Measurements from ENCODE around the gene GLT6D1. TPM values are rescaled to one million over a fixed set of nuclear protein-coding genes. Genes with fewer than 3 reads are reported as not detected.
A peak's percentile ranks its signal among the peaks of the same experiment; 100 is the strongest.
"Not testable (repeated sequence)": the region's sequence is repeated elsewhere in the genome, so short reads cannot be mapped to it uniquely, and the experiment has no call there.

Gene GLT6D1
- total and polyA plus RNA-seq, 5 experiments from 2014 or later: not detected

GRCh38 chr9:135672786-135673185, 33.4 kb upstream of the GLT6D1 start:
- H3K4me3 Mint-ChIP-seq, DNase-seq, H3K27ac Mint-ChIP-seq, H3K27me3 Mint-ChIP-seq, ATAC-seq, H3K9me3 Mint-ChIP-seq, H3K4me1 Mint-ChIP-seq, H3K36me3 Mint-ChIP-seq, POLR2A ChIA-PET: not testable (repeated sequence)

- no peaks in the 10 kb centered on the region for H3K4me1 Mint-ChIP-seq
- H3K27ac Mint-ChIP-seq: no peak overlapping the region
- POLR2A ChIA-PET: no interaction called here
- H3K27me3 Mint-ChIP-seq: peaks cover 0 to 7% (median 1%) of the 10 kb centered on the region in 5 donors
- H3K9me3 Mint-ChIP-seq: peaks cover 0 to 7% (median 0%) of the 10 kb centered on the region in 9 donors
- ATAC-seq (no peak), DNase-seq (no peak)
- H3K36me3 Mint-ChIP-seq: no peaks in the 10 kb centered on the region
- H3K4me3 Mint-ChIP-seq: no peak overlapping the region
These were observed 32.3 kb upstream of the GLT6D1 start for GRCh38 chr9:135671591-135672041.

GRCh38 chr9:135670721-135671590, 31.6 kb upstream of the GLT6D1 start:
- POLR2A ChIA-PET: no interaction called here
- Mint-ChIP-seq H3K4me3 (no peak overlapping the region), H3K27ac (no peak overlapping the region), H3K27me3 (peaks cover 0 to 7% (median 1%) of the 10 kb centered on the region in 5 donors), H3K9me3 (peaks cover 0 to 7% (median 0%) of the 10 kb centered on the region in 9 donors), H3K36me3 (no peaks in the 10 kb centered on the region), H3K4me1 (no peaks in the 10 kb centered on the region)
- ATAC-seq (no peak), DNase-seq (no peak)

GRCh38 chr9:135669616-135670285, 30.4 kb upstream of the GLT6D1 start:
- peaks cover 0 to 11% (median 3%) of the 10 kb centered on the region in 5 donors for H3K27me3 Mint-ChIP-seq
- no peak for ATAC-seq
- no peak overlapping the region for H3K27ac Mint-ChIP-seq
- DNase-seq: no peak
- H3K4me3 Mint-ChIP-seq: no peak overlapping the region
- peaks cover 0 to 7% (median 0%) of the 10 kb centered on the region in 9 donors for H3K9me3 Mint-ChIP-seq
- H3K4me1 Mint-ChIP-seq: no peaks in the 10 kb centered on the region
- no peaks in the 10 kb centered on the region for H3K36me3 Mint-ChIP-seq
- POLR2A ChIA-PET: no interaction called here

GRCh38 chr9:135669018-135669417, 29.7 kb upstream of the GLT6D1 start:
- DNase-seq, H3K9me3 Mint-ChIP-seq, H3K27me3 Mint-ChIP-seq, POLR2A ChIA-PET, H3K27ac Mint-ChIP-seq, H3K4me3 Mint-ChIP-seq, H3K4me1 Mint-ChIP-seq, H3K36me3 Mint-ChIP-seq, ATAC-seq: not testable (repeated sequence)

- Mint-ChIP-seq H3K4me1 (no peaks in the 10 kb centered on the region), H3K4me3 (no peak overlapping the region), H3K27ac (no peak overlapping the region), H3K9me3 (peaks cover 0 to 7% (median 0%) of the 10 kb centered on the region in 9 donors), H3K27me3 (peaks cover 0 to 7% (median 3%) of the 10 kb centered on the region in 5 donors), H3K36me3 (no peaks in the 10 kb centered on the region)
- DNase-seq (no peak), ATAC-seq (no peak)
- POLR2A ChIA-PET: no interaction called here
These were observed 28.2 kb upstream of the GLT6D1 start for GRCh38 chr9:135667463-135668001.

- no peaks in the 10 kb centered on the region for H3K4me1 Mint-ChIP-seq
- POLR2A ChIA-PET: no interaction called here
- no peak overlapping the region for H3K27ac Mint-ChIP-seq
- no peak for ATAC-seq
- no peaks in the 10 kb centered on the region for H3K36me3 Mint-ChIP-seq
- H3K9me3 Mint-ChIP-seq: peaks cover 0 to 5% (median 0%) of the 10 kb centered on the region in 9 donors
- no peak for DNase-seq
- H3K27me3 Mint-ChIP-seq: peaks cover 0 to 3% (median 3%) of the 10 kb centered on the region in 5 donors
- no peak overlapping the region for H3K4me3 Mint-ChIP-seq
These were observed 27.5 kb upstream of the GLT6D1 start for GRCh38 chr9:135666534-135667462.

- Mint-ChIP-seq H3K27ac (no peak overlapping the region), H3K27me3 (peaks cover 0 to 3% (median 0%) of the 10 kb centered on the region in 5 donors), H3K36me3 (no peaks in the 10 kb centered on the region), H3K9me3 (peaks cover 0 to 5% (median 0%) of the 10 kb centered on the region in 9 donors), H3K4me3 (no peak overlapping the region), H3K4me1 (no peaks in the 10 kb centered on the region)
- POLR2A ChIA-PET: no interaction called here
- ATAC-seq: no peak
- no peak for DNase-seq
These were observed 26.5 kb upstream of the GLT6D1 start for GRCh38 chr9:135665795-135666189.

GRCh38 chr9:135664801-135665794, 25.8 kb upstream of the GLT6D1 start:
- peaks cover 0 to 3% (median 0%) of the 10 kb centered on the region in 5 donors for H3K27me3 Mint-ChIP-seq
- no peak overlapping the region for H3K4me3 Mint-ChIP-seq
- peaks cover 0 to 5% (median 0%) of the 10 kb centered on the region in 9 donors for H3K9me3 Mint-ChIP-seq
- H3K27ac Mint-ChIP-seq: peak overlapping the region in 1 of 10 donors; percentile 1
- ATAC-seq (no peak), DNase-seq (no peak)
- no peaks in the 10 kb centered on the region for H3K4me1 Mint-ChIP-seq
- H3K36me3 Mint-ChIP-seq: no peaks in the 10 kb centered on the region
- POLR2A ChIA-PET: no interaction called here

GRCh38 chr9:135664266-135664665, 24.9 kb upstream of the GLT6D1 start:
- H3K9me3 Mint-ChIP-seq: peaks cover 0 to 5% (median 0%) of the 10 kb centered on the region in 9 donors
- POLR2A ChIA-PET: no interaction called here

GRCh38 chr9:135663857-135664256, 24.5 kb upstream of the GLT6D1 start:
- no peaks in the 10 kb centered on the region for H3K4me1 Mint-ChIP-seq

More at GRCh38 chr9:135664266-135664665, 24.9 kb upstream of the GLT6D1 start:
- Mint-ChIP-seq H3K4me1 (no peaks in the 10 kb centered on the region), H3K4me3 (no peak overlapping the region), H3K27me3 (peaks cover 0 to 3% (median 0%) of the 10 kb centered on the region in 5 donors), H3K27ac (no peak overlapping the region), H3K36me3 (no peaks in the 10 kb centered on the region)
- no peak for DNase-seq
- ATAC-seq: no peak

More at GRCh38 chr9:135663857-135664256, 24.5 kb upstream of the GLT6D1 start:
- POLR2A ChIA-PET: no interaction called here
- Mint-ChIP-seq H3K27ac (no peak overlapping the region), H3K36me3 (no peaks in the 10 kb centered on the region), H3K27me3 (peaks cover 0 to 3% (median 0%) of the 10 kb centered on the region in 5 donors), H3K9me3 (peaks cover 0 to 2% (median 0%) of the 10 kb centered on the region in 9 donors), H3K4me3 (no peak overlapping the region)
- no peak for DNase-seq
- ATAC-seq: no peak
